Upper lobe of left lung (tissue), 4 donors: ENCODE results near the gene EYA4.

Experiments used
- CTCF ChIP-seq, 6 experiments: fragments of 450-650 bp in 4 of 6; fragments of 200-600 bp in 2 of 6; sonication (generic) in 2 of 6; IDR thresholded peaks; one replicate each; pipeline ENCODE4 v1.5.1; 2016 to 2019; ENCODE audit warnings: antibody characterized with exemption in 6 of 6
- POLR2A ChIP-seq, 4 donors: fragments of 450-650 bp; IDR thresholded peaks; one replicate each; pipeline ENCODE4 v1.5.1; 2016 to 2017; ENCODE audit warnings: antibody characterized with exemption in 4 of 4, mild to moderate bottlenecking in 2 of 4
- POLR2AphosphoS5 ChIP-seq, 2 donors: sonication (generic); formaldehyde crosslinking; IDR thresholded peaks; one replicate each; pipeline ENCODE4 v1.5.1; 2017; ENCODE audit warnings: antibody characterized with exemption in 2 of 2

GRCh38 chr6:133203344-133203697 is 37.8 kb upstream of the EYA4 start:
- TF ChIP-seq CTCF (IDR thresholded peaks at IDR 0.05) = no peak
- no peak for TF ChIP-seq POLR2A (IDR thresholded peaks at IDR 0.05)
- TF ChIP-seq POLR2AphosphoS5 (IDR thresholded peaks at IDR 0.05) = no peak
